HG02852 (cell line): ENCODE results near the gene CACNA2D1.

Source experiments
- ATAC-seq: cut with Tn5 transposase; IDR thresholded peaks from one replicate; pipeline ENCODE4 v1.9.1; 2021; ENCODE audit warnings: mild to moderate bottlenecking, moderate library complexity; ENCODE audit not compliant: unreplicated experiment

Gene CACNA2D1

GRCh38 chr7:82289152-82289535, 154.4 kb downstream of the CACNA2D1 start:
- ATAC-seq: no peak

GRCh38 chr7:82286798-82287140, 156.8 kb downstream of the CACNA2D1 start:
- no peak for ATAC-seq

- ATAC-seq: no peak
Observed at GRCh38 chr7:82286096-82286797, 157.3 kb downstream of the CACNA2D1 start.

GRCh38 chr7:82284936-82285519, 158.5 kb downstream of the CACNA2D1 start:
- no peak for ATAC-seq

- no peak for ATAC-seq
Observed at GRCh38 chr7:82275342-82275741, 168.2 kb downstream of the CACNA2D1 start.

- ATAC-seq: no peak
Observed at GRCh38 chr7:82274681-82275080, 168.9 kb downstream of the CACNA2D1 start.

- no peak for ATAC-seq
Observed at GRCh38 chr7:82273886-82274285, 169.7 kb downstream of the CACNA2D1 start.

GRCh38 chr7:82270870-82271269, 172.7 kb downstream of the CACNA2D1 start:
- ATAC-seq: no peak

- no peak for ATAC-seq
Observed at GRCh38 chr7:82268632-82269031, 174.9 kb downstream of the CACNA2D1 start.

- no peak for ATAC-seq
Observed at GRCh38 chr7:82266081-82266480, 177.5 kb downstream of the CACNA2D1 start.

GRCh38 chr7:82264783-82265305, 178.7 kb downstream of the CACNA2D1 start:
- no peak for ATAC-seq

GRCh38 chr7:82263920-82264782, 179.4 kb downstream of the CACNA2D1 start:
- ATAC-seq: no peak

GRCh38 chr7:82258181-82258580, 185.4 kb downstream of the CACNA2D1 start:
- no peak for ATAC-seq

- no peak for ATAC-seq
Observed at GRCh38 chr7:82257118-82257695, 186.4 kb downstream of the CACNA2D1 start.

- ATAC-seq: no peak
Observed at GRCh38 chr7:82255706-82256105, 187.9 kb downstream of the CACNA2D1 start.

- ATAC-seq: no peak
Observed at GRCh38 chr7:82250598-82250997, 193.0 kb downstream of the CACNA2D1 start.

GRCh38 chr7:82249979-82250378, 193.6 kb downstream of the CACNA2D1 start:
- ATAC-seq: no peak

GRCh38 chr7:82247814-82248433, 195.7 kb downstream of the CACNA2D1 start:
- ATAC-seq: no peak

GRCh38 chr7:82244947-82245517, 198.5 kb downstream of the CACNA2D1 start:
- no peak for ATAC-seq

GRCh38 chr7:82241356-82241755, 202.2 kb downstream of the CACNA2D1 start:
- no peak for ATAC-seq

- no peak for ATAC-seq
Observed at GRCh38 chr7:82235713-82236112, 207.9 kb downstream of the CACNA2D1 start.
